ENCODE results near the gene CDKL1.

The CDKL1 gene

DNA sequence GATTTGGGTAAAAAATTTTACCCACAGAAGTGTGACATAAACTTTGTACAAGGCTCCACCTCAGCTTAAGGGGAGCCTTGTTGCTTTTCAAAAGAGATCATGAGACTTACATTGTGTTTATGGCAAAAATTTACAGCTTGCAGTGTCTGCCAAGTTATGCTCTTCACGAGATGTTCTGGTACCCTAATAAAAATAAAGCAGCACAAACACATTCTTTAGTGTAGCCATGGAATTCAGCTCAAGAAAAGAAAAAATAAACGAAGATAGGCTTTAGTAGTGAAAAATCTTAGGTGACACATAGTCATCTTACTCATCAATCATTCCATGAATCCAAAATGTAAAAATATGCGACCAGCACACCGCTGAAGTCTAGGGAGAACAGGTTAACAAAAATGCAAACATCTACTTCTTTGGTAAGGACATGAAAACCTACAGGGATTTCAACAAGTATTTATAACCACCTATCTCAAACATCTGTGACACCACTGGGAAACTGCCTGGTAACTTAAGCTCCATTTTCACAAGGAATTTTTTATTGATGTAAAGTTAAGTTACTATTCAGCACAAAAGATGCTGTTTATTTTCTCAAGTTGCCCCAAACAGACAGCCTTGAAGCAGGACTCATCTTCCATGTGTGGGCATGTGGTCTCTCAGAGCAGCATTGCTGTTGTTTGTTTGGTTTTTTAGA is 51.7 kb downstream of the CDKL1 start:
- H3K4me1 ChIP-seq, result peaks cover 0 to 50% (median 15%) of the 10 kb centered on the region in 4 donors
- DNase-seq, result no peak
- H3K4me3 ChIP-seq, result no peak overlapping the region
- TF ChIP-seq, protein P1, sequence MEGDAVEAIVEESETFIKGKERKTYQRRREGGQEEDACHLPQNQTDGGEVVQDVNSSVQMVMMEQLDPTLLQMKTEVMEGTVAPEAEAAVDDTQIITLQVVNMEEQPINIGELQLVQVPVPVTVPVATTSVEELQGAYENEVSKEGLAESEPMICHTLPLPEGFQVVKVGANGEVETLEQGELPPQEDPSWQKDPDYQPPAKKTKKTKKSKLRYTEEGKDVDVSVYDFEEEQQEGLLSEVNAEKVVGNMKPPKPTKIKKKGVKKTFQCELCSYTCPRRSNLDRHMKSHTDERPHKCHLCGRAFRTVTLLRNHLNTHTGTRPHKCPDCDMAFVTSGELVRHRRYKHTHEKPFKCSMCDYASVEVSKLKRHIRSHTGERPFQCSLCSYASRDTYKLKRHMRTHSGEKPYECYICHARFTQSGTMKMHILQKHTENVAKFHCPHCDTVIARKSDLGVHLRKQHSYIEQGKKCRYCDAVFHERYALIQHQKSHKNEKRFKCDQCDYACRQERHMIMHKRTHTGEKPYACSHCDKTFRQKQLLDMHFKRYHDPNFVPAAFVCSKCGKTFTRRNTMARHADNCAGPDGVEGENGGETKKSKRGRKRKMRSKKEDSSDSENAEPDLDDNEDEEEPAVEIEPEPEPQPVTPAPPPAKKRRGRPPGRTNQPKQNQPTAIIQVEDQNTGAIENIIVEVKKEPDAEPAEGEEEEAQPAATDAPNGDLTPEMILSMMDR (IDR thresholded peaks at IDR 0.05), result no peak
- peak overlapping the region; percentile 5 to 36 for H3K27ac ChIP-seq
- no peaks in the 10 kb centered on the region for H3K27me3 ChIP-seq
- no peaks in the 10 kb centered on the region for H3K36me3 ChIP-seq
- no peaks in the 10 kb centered on the region for H3K9me3 ChIP-seq
- intact Hi-C loops (cut with DNase I; ENCODE audit: low total_unique reads), result no loop called here

DNA sequence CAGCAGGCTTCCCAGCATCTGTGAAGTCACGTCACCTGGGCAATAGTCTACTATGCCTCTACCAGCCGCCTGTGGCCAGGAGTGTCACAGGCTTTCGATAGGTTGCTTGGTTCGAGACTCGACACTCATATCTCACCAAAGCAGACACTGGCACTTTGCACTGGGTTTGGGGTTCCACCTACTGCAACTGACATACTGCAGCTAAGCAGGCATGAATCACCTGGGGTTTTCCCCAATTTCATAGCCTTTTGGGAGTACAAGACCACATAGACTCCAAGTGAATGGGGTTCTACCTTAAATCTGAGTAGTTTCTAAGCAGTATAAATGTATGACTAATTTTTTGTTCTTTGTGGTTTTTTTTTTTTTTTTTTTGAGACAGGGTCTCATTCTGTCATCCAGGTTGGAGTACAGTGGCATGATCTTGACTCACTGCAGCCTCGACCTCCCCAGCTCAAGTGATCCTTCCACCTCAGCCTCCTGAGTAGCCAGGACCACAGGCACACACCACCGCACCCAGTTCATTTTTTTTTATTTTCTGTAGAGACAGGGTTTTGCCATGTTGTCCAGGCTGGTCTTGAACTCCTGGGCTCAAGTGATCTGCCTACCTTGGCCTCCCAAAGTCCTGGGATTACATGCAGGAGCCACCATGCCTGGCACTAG is 52.4 kb downstream of the CDKL1 start:
- Histone ChIP-seq H3K27ac (peak overlapping the region; percentile 47 to 57), H3K27me3 (no peaks in the 10 kb centered on the region), H3K9me3 (no peaks in the 10 kb centered on the region), H3K36me3 (no peaks in the 10 kb centered on the region), H3K4me3 (no peak overlapping the region), H3K4me1 (peaks cover 0 to 50% (median 15%) of the 10 kb centered on the region in 4 donors)
- DNase-seq, result no peak
- TF ChIP-seq, protein P1 (IDR thresholded peaks at IDR 0.05), result no peak
- intact Hi-C loops (cut with DNase I; ENCODE audit: low total_unique reads), result no loop called here

DNA sequence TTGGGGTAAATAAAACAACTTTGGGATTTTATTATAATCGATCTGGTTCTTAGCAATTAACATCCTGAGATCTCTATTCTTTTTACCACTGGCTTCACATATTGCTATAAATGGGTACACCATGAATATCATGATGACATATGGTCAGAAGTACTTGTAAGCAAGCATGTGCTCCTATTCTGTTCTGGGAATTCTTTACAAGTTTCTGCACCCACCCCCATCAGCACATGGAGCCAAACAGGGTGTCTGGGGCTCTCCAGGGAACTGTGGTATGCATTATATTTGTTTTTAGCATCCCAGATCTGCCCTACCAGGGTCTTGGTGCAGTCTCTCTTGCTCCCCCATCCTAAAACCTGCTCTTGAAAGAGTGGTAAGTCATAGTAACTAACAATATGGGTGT is 53.2 kb downstream of the CDKL1 start:
- Histone ChIP-seq H3K4me3 (no peak overlapping the region), H3K4me1 (peaks cover 0 to 50% (median 15%) of the 10 kb centered on the region in 4 donors), H3K9me3 (no peaks in the 10 kb centered on the region), H3K27me3 (no peaks in the 10 kb centered on the region), H3K27ac (peak overlapping the region; percentile 47 to 57), H3K36me3 (no peaks in the 10 kb centered on the region)
- intact Hi-C loops (cut with DNase I; ENCODE audit: low total_unique reads), result no loop called here
- TF ChIP-seq, protein P1 (IDR thresholded peaks at IDR 0.05), result no peak
- DNase-seq, result no peak

DNA sequence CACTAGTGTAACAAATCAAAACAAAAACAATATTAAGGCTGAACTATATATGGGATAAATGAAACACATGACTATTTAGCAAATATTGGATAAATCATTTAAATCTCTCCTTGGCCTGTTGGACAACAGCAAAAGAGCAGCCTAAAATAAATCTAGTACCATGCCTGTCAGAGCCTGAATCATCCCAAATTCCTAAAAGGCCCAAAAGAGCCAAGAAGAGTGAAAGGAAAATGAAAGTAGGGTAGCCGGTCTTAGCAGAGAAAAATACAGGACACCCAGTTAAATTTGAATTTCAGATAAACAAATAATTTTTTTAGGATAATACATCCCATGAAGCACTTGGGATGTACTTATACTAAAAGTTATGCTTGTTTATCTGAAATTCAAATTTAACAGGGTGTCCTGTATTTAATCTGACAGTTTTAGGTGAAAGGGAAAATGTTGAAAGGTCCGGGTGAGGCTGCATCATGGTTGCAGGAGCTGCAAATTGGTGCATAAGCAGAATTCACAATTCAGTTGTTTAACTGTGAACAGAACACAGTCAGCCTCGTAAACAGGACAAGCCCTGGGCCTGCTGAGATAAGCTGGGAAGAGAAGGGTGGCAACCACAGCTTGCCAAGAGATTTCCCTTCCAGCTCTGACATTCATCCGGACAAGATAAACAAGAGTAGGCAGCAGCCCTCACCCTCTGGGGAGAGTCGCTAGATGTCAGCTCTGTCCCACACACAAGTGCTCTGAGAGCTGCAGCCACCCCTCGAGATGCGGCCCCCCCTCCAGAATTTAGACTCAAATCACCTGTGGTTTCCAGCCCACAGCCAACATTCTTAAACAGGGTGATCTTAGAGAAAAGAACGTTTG is 54.2 kb downstream of the CDKL1 start:
- intact Hi-C loops (cut with DNase I; ENCODE audit: low total_unique reads), result no loop called here
- peak overlapping the region; percentile 21 to 41 for H3K4me3 ChIP-seq
- H3K27ac ChIP-seq, result peak overlapping the region; percentile 47 to 57
- TF ChIP-seq, protein P1 (IDR thresholded peaks at IDR 0.05), result peak in 1 of 2 experiments; percentile 29
- DNase-seq, result peak; percentile 50 to 76
- no peaks in the 10 kb centered on the region for H3K9me3 ChIP-seq
- no peaks in the 10 kb centered on the region for H3K36me3 ChIP-seq
- H3K4me1 ChIP-seq, result peaks cover 0 to 47% (median 15%) of the 10 kb centered on the region in 4 donors
- no peaks in the 10 kb centered on the region for H3K27me3 ChIP-seq

DNA sequence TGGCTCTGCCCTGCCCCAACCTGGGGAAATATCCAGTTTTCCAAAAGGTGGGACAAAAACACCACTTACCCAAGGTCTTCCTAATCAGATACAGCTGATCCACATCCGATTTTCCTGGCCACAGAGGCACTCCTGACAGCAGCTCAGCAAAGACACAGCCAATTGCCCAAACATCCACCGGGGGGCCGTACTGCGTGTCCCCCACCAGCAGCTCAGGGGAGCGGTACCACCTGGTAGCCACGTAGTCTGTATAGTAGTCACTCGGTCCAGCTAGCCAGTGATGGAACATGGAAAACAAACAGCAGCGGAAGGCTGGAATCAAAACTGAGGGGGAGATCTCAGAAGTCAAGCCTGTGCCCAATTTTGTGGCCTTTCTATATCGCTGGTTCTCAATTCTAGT is 55.7 kb downstream of the CDKL1 start:
- H3K4me3 ChIP-seq, result no peak overlapping the region
- no peaks in the 10 kb centered on the region for H3K9me3 ChIP-seq
- intact Hi-C loops (cut with DNase I; ENCODE audit: low total_unique reads), result no loop called here
- TF ChIP-seq, protein P1 (IDR thresholded peaks at IDR 0.05), result no peak
- no peak overlapping the region for H3K27ac ChIP-seq
- H3K27me3 ChIP-seq, result no peaks in the 10 kb centered on the region
- DNase-seq, result no peak
- H3K36me3 ChIP-seq, result no peaks in the 10 kb centered on the region
- H3K4me1 ChIP-seq, result peaks cover 0 to 50% (median 19%) of the 10 kb centered on the region in 4 donors

All from tibial artery (tissue), 4 donors.